Stimulated activated CD4-positive, alpha-beta T cell treated with anti-CD3 and anti-CD28 coated beads, Interleukin-12 subunit alpha, Interleukin-12 subunit beta, amount 100 ng/mL, for 48 hours (primary cell): ENCODE data around the gene MAMLD1.

Experiments
- DNase-seq, 3 donors: peaks; one replicate each; pipeline ENCODE4 v3.0.0-alpha.2; 2020; ENCODE audit warnings: low read depth in 2 of 3, low spot score in 1 of 3

The MAMLD1 gene

DNA sequence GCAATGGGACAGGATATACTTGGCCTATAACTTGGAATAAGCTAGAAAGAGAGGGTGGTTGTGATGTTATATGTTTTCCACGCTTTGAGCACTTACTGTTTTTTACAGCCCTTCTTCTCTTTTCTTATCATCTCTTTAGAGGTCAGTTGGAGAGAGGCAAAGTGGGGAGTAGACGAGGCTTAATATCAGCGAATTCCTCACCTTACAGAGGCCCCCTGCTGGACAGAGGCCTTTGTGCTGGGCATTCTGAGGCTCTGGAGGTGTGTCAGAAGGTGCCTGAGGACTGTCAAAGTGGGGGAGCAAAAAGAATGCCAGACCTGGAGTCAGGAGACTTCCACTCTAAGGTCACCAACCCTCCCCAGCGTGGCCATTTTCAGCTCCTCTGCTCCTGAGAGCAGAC is 42.5 kb downstream of the MAMLD1 start:
- no peak for DNase-seq

DNA sequence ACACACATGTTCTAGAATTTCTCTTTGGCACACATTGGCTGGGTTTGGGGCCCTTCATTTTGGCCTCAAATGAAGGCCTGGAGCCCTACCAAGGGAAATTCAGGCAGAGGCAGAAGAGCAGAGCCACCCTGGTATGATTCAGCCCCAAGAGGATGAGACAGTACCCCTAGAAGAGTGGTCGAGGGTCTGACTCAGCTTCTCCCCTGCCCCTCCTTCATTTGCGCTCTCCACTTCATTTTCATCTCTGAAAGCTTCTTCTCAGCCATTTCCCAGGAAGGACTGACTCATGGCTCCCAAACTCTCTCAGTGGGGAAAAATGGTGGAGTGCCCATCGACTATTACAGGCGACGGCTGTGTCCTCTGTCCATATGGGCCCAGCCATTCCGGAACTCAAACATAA is 43.5 kb downstream of the MAMLD1 start:
- no peak for DNase-seq

DNA sequence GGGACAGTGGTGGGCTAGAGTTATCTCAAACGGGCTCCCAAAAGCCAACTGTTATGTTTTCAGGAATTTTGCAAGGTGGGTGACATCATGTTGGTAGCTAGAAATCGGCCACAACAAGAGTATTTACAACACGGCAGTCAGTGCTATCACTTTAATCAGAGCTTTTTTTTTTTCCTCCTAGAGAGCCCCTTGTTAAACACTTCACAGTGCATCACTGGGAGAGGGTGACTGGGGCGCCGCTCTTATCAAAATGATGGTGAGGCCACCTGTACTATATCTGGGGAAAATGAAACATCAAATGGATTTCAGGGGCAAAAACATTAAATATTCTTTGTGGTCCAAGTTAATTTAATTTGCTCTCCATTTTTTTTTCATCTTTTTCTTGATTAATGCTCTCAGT is 44.9 kb downstream of the MAMLD1 start:
- no peak for DNase-seq

DNA sequence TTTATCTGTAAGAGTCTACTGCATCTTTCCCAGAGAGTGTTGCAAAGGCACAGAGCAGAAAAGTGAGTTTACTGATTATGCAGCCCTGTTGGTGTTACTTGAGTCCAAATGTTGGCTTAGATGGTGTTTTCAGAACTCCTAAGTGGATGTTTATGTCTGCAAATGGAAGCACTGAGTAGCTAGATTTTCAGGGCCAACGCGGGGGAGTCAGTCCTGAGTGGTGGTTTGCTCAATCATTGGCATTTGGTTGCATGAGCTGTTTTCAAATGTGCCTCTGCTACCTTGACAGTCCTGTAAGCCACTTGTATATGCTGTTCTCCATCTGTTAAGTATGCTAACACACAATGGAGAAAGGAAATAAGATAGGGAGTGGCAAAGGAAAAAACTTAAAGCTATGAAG is 45.4 kb downstream of the MAMLD1 start:
- no peak for DNase-seq

DNA sequence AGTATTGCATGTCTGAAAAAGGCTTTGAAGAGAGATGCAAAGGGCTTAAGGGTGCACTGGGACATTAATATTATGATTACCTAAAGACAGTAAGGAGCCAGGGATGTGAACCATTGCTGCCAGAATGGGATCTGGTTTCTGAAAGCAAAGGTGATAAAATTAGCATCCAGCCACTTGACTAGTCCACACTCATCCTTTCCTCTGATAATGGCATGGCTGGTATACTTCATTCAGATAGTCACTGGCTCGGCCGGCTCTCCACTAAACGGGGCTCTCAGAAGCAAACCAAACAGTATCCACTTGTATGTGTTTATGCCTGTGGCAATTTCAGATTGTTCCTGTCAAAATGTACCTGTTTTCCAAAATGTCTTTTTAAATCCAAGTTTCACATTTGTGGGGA is 46.4 kb downstream of the MAMLD1 start:
- DNase-seq, result no peak

DNA sequence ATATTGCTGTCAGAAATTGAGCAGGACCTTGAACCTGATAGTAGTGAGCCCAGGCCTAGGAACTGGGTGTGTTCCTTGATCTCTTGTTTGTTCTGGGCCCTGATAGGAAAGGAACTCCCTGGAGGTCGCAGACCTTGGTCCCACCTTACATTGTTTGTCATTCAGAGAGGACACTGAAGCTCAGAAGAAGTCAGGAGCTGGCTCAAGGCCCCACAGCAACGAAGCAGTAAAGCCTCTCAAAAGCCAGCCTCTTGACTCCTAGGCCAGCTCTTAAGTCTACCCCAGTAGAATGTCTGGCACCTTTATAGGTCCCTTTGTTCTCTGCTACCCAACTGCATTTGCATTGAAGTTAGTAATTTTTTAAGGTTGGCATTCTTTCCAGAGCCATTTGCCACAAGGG is 46.8 kb downstream of the MAMLD1 start:
- no peak for DNase-seq

DNA sequence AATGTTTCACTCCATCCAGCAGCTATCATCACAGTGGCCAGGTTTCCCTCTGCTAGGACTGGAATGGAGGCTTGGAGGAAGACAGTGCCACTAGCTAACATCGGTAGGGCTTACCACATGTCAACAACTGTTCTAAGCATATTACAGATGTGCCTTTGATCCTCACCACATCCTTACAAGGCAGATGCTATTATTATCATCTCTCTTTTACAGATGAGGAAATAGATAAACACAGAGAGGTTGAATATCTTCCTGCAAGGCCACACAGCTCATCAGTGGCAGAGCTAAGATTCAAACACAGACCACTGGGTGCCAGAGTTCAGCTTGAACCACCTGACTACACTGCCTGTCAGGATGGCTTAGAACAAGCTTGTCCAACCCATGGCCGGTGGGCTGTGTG is 47.4 kb downstream of the MAMLD1 start:
- no peak for DNase-seq

DNA sequence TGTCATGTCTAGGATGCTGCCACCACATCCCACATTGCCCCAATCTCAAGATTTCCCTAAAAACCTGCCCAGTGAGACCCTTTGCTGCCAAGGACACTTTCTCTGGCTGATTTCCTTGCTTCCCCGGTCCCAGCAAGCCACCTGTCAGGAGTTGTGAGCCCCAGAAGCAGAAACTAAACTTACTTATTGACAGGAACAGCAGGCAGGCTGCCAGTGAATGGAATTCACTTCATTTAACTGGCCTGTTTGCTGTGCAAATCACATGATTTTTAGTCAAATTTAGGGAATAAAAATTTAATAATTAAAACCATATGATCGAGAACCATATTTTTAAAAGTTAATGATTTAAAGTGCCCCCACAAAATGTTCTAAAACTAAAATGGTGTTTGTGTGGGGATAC is 48.5 kb downstream of the MAMLD1 start:
- DNase-seq, result no peak

DNA sequence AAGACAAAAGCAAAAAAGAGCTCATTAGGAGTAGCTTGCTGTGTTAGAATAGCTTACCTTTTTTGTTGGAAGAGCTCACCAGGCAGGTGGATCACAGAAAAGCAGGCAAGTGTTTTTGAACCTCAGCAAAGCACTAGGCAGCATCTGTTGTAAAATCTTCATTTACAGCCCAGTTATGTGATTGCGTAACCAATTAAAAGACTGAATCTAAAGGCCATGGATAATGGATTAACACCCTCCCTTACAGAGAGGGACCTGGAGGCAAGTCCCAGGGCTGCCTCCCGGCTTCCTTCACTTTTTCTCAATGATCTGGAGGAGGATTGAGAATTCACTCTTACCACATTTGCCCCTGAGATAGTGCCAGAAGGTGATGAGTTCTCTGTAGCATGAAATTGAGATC is 51.1 kb downstream of the MAMLD1 start:
- DNase-seq, result no peak

DNA sequence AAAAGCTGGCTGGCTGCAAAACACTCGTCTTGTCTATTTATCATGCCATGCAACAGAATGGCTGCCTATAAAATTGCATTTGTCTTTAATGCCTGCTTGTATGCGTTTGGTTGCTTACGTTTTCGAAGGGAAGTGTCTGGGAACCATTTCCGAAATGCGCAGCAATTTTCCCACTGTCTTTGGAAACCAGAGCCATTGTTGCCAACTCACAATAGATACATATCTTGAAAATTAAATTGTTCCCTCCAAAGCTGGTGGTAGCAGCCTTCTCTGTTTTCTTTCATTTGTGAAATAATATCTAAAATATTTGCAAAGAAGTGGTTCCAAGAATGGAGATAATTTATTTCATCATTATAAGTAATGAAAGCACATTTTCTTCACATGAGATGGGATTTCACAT is 53.4 kb downstream of the MAMLD1 start:
- no peak for DNase-seq

DNA sequence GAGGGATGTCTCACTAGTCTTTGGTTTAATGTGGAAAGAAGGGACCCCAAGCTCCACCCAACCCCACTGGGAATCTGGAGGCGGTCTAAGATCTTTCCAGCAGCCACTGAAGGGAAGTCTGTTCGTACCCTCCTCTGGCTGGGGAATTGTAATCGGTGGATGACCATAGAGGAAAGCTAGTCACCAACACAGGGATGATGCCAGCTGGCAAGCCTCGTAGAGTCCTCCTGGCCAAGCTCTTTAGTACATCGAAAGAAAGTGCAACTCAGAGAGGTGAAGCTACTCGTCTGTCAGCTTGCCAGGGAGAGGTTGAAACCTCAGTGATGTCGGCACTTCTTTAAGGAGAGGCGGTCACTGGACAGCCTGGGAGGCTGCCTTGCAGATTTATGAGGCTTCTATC is 58.7 kb downstream of the MAMLD1 start:
- no peak for DNase-seq

DNA sequence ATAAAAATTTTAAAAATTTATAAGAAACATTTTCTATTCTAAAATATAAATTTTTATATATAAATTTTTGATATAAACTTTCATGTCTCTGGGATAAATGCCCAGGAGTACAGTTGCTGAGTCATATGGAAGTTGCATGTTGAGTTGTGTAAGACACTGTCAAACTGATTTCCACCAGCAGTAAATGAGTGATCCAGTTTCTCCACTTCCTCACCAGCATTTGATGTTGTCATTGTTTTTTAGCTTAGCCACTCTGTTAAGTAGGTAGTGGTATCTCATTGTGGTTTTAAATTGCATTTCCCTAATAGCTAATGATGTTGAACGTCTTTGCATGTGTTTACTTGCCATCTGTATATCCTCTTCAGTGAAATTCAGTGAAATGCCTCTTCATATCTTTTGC is 66.5 kb downstream of the MAMLD1 start:
- DNase-seq, result no peak

DNA sequence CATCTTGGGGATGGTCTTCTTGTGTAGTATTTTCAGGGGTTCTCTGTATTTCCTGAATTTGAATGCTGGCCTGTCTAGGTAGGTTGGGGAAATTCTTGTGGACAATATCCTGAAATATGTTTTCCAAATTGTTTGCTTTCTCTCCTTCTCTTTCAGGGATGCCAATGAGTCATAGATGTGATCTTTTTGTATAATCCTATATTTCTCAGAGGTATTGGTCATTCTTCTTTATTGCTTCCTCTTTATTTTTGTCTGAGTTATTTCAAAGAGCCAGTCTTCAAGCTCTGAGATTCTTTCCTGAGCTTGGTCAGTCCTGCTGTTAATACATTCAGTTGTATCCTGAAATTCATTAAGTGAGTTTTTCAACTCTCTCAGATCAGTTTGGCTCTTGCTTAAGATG is 73.1 kb downstream of the MAMLD1 start:
- DNase-seq, result no peak

DNA sequence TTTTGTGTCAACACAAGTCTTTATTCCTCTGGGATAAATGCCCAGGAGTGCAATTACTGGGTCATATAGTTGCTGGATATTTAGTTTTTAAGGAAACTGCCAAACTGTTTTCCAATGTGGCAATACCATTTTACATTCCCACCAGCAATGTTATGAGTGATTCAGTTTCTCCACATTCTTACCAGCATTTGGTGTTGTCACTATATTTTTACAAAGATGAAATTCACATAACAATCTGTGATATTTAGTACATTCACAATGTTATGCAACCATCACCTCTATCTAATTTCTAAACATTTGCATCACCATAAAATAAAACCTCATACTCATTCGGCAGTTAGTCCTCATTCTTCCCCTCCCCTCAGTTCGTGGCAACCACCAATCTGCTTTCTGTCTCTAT is 75.0 kb downstream of the MAMLD1 start:
- no peak for DNase-seq

DNA sequence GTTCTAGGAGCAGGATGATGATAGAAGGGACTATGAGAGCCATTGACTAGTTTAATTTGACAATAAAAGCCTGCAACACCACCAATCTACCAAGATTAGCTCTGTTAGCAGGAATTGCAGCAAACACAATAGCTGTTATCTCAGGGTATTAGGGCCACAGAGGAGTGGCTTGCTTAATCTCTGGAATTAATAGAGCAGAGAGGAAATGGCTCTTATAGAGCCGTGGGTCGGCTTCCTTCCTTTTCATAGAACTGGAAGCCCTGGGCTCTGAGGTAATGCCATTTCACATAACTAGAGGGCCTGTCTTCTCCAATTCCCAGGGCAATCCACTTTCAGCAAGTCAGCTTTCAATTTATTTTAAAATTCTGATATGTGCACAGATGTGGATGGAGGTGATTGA is 83.0 kb downstream of the MAMLD1 start:
- DNase-seq, result no peak

DNA sequence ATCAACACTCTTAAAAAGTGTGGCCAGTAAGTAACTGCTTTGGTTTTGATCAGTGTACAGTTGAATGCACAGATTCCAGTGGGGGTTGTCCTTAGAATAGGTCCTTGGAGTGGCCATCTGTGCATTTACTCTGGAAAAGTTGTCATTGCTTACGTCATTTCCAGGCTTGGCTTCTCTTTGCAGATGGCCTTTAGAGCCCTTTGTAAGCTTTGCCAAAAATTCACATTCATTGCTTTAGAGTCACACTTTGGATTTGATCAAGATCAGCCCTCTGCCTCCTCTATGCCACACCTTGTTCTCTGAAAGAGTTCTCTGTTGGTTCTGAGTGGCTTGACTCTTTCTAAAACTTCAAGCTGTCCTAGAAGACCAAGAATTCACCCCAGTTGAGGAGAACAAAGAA is 83.9 kb downstream of the MAMLD1 start:
- DNase-seq, result no peak

DNA sequence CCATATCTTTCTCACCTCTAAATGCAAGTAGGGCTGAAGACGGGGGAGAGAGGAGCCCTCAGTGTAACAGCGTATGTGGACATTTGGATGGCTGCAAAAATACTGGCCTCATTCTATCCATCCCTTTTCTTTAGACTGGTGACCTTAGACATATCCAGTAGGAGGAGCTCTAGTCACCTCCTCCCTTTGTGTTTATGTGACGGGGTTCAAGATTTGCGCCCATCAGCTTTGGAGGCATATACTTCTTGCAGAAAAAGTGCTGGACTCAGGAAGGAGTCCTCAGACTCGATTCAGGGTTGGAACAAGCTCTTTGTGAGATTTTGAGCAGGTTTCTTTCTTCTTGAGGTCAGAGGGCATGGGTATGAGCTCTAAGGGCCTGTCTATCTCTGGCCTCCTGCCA is 86.2 kb downstream of the MAMLD1 start:
- no peak for DNase-seq

DNA sequence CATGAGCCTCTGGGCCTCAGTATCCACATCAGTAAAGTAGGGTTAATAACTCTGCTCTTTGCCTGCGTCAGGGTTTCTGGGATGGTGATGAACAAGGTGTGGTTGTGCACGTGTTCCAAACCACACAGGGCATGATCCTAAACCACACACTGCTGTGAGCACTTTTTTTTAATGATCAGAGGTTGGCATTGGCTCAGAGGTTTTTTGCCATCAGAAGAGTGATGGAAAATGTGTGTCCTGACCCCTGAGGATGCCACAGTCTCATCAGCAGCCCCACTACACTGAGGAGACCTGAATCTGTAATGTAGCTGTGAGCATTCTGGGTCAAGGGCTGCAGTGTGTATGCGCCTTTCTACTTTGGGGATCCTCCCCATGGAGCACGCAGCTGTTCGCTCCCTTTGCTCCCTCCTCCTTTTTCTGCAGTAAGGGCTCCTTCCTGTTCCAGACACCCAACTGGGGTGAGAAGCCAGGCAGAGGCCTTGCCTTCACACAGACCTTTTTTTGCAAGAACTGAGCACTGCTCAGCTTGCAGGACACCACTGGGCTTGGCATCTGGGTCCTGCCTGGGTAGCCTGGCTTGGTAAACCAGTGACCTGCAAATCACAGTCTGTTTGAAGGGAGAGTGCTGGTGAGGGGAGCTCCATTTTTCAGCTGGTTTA is 87.5 kb downstream of the MAMLD1 start:
- DNase-seq, result peak in 1 of 3 donors; percentile 4

DNA sequence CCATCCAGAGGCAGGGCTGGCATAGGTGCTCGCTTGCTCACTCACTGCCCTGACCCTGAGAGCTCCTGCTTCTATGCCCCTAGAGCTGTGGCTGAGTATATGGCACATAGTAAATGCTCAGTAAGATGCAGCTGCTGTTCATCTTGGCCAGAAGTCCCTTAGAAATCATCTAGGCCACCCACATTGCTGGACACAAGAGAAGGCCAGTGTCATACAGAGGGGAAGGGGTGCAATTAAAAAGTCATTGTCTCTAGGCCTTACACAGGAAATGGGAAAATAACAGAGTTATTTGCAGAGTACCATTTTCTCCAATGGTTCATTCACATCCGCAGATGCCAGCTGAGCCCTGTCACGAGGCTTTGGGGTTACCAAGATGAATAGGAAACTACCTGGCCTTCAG is 88.8 kb downstream of the MAMLD1 start:
- DNase-seq, result no peak

DNA sequence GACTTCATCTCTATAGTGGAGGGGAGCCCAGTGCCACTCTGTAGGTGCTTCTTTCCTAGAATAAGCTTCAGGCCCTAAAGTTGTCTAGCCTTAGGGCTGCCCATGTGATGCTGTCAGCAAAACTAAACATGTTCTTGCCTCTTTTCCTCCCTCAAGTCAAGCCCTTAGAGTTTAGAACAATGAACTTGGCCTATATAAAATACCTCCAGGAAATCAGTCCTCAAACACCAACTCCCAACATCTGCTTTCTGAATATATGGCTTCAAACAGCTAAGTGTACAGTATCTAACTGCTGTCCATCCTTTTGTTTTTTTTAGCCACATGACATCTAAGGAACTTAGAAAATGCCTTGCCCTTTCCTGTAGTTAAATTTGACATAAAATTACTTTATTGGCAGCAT is 91.0 kb downstream of the MAMLD1 start:
- DNase-seq, result no peak

DNA sequence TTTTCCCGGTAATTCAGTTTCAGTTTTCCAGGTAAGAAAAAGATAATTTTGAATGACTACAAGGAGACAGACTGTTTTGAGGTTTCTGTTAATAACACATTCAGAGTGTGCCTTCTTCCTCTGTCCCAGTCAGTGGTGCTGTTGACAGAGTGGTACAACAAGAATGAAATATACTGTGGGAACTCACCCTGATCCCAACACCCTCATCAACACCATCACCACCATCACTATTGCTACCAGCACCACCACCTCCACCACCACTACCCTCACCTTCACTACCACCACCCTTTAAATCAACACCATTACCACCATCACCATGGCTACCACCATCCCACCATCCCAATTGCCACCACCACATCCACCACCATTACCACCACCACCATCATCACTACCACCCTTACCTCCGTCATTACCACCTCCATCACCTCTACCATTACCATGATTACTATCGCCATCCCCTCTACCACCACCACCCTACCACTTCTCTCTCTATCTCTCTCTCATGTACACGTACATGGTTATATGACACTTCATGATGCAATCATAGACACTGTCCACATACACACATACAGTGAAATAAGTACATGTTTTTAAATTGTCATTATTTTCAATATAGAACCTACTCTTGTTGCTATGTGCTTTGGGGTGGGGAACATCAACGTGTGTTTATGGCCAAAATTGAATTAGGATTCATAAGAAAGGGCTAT is 91.5 kb downstream of the MAMLD1 start:
- DNase-seq, result no peak

DNA sequence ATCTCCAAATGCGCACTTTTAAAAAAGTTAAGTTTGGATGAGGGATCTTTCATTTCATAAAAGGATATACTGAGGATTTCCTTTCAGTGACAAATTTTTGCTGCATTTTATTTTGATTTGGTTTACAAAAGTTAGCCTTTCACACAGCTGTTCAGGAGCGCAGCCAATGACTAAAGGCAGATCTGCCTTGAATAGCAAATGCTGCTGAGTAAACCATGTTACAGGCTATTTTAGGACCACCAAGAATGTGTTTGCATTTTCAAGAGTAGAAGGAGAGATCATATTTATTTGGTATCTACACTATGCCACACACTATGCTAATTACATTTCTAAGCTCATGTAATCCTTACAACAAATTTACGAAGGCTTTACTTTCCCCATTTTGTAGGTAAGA is 92.1 kb downstream of the MAMLD1 start:
- DNase-seq, result no peak

DNA sequence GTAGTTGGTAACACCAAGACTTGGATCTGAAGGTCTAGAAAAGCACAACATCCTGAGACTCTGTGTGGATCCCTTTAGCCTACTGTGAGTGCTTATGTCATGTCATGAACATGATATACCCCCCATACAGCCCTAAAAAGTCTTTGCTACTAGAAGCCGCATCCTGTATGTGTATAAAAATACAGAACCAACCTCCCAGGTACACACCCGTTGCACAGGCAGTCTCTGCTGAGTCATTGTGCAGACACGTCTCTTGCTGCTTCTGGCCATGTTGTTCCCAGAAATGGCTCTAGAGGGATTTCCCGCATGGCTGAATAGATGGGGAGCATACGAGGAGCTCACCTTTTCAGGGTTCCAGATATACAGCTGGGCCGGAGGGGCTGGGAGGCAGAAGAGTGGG is 93.3 kb downstream of the MAMLD1 start:
- no peak for DNase-seq
